GM10847 (cell line): ENCODE measurements around the gene DNASE1L1.

Source experiments
- POLR2A ChIP-seq: IDR thresholded peaks from 2 replicates; pipeline ENCODE4 v1.6.1; 2011; ENCODE audit not compliant: insufficient read length; ENCODE audit errors: extremely low read depth

Gene DNASE1L1

DNA sequence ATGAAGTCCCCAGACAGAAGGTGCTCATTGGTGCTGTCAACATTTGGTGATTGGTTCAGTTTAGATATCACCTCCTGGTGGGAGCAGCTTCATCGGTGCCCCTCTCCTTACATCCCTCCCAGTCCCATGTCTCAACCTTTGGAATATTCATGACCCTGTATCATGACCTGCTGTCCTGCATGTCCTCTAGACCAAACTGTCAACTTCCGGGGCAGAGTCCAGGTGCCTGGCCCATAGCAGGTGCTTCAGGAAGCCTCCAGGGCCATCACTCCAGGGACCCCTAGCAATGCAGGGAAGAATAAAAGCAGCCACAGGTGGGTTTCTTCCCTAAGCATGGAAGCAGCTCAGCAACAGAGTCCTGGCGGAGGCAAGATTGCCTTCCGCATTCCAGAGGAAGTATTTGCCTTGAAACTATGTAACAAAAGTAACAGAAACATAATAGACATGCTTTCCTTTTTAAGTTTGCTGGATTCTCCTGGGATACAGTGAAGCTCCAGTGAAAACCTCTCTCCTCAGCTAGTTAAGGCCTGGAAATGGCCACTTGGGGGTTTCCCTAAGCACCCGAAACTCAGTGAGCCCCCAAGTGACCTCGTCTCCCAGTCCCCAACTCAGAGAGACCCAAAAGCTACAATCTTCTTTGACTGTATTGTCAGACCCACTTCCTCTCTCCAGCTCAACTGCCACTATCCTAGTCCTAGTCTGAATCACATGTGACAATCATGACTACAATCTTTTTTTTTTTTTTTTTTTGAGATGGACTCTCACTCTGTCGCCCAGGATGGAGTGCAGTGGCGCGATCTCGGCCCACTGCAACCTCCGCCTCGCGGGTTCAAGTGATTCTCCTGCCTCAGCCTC lies 18.1 kb upstream of the DNASE1L1 start:
- no peak for TF ChIP-seq POLR2A

- TF ChIP-seq POLR2A = no peak
Measured at GRCh38 chrX:154420402-154420756, 11.3 kb upstream of the DNASE1L1 start.

DNA sequence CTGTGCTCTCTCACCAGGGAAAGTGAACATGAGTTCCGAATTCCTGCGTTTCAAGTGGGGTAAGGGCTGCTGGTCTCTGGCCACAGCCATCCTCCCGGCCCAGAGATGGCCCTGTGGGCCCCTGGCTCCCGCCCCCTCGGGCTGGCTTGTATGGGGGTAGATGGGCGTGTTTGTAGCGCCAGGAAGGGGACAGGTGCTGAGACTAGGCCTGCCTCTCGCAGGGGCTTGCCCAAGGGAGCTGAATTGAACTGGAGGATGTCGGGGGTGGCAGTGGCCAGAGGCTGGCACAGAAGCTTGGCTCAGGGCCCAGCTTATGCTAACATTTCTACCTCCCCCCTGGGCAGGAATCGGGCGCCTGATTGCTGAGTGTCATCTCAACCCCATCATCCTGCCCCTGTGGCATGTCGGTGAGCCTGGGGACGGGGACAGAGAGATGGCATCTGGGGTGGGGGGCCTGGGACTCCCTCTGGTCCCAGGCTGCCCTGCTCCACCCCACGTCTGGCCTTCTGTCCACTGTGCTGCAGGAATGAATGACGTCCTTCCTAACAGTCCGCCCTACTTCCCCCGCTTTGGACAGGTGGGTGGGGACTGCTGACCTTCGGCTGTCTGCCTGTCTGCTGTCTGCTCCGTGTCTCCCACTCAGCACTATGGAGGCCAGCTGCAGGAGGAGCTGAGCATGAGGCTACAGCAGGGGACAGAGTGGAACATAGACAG lies 10.8 kb upstream of the DNASE1L1 start:
- no peak for TF ChIP-seq POLR2A

GRCh38 chrX:154419189-154419588 lies 10.1 kb upstream of the DNASE1L1 start:
- TF ChIP-seq POLR2A = no peak

GRCh38 chrX:154417157-154417556 lies 8.1 kb upstream of the DNASE1L1 start:
- TF ChIP-seq POLR2A = no peak

- no peak for TF ChIP-seq POLR2A
Measured at GRCh38 chrX:154413142-154413541, 4.1 kb upstream of the DNASE1L1 start.

DNA sequence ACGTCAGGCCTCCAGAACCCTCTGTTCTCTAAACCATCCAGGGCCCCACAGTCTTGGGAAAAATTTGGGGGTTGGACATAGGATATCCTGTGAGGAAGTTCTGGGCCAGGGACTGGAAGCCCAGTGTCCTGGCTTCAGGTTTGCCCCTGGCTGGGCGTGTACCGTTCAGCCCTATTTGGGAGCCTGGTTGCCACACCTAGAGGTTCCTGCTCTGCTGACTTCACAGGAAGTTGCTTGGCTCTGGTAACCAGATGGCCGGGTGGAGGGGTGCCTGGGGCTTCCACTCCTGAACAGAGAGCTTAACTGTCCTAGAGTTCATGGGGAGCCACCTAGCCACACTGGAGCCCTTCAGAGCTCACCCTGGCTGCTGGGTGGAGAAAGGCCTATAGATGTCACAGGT lies 3.4 kb upstream of the DNASE1L1 start:
- TF ChIP-seq POLR2A = no peak

- peak; percentile 29 for TF ChIP-seq POLR2A
Measured at GRCh38 chrX:154411981-154412340, 2.9 kb upstream of the DNASE1L1 start.

GRCh38 chrX:154408659-154409221 lies 314 bp downstream of the DNASE1L1 start:
- no peak for TF ChIP-seq POLR2A

GRCh38 chrX:154404625-154405192 lies 4.3 kb downstream of the DNASE1L1 start:
- no peak for TF ChIP-seq POLR2A

GRCh38 chrX:154403858-154404257 lies 5.2 kb downstream of the DNASE1L1 start:
- no peak for TF ChIP-seq POLR2A

GRCh38 chrX:154403192-154403591 lies 5.9 kb downstream of the DNASE1L1 start:
- no peak for TF ChIP-seq POLR2A

- TF ChIP-seq POLR2A = no peak
Measured at GRCh38 chrX:154402622-154403127, 6.4 kb downstream of the DNASE1L1 start.

DNA sequence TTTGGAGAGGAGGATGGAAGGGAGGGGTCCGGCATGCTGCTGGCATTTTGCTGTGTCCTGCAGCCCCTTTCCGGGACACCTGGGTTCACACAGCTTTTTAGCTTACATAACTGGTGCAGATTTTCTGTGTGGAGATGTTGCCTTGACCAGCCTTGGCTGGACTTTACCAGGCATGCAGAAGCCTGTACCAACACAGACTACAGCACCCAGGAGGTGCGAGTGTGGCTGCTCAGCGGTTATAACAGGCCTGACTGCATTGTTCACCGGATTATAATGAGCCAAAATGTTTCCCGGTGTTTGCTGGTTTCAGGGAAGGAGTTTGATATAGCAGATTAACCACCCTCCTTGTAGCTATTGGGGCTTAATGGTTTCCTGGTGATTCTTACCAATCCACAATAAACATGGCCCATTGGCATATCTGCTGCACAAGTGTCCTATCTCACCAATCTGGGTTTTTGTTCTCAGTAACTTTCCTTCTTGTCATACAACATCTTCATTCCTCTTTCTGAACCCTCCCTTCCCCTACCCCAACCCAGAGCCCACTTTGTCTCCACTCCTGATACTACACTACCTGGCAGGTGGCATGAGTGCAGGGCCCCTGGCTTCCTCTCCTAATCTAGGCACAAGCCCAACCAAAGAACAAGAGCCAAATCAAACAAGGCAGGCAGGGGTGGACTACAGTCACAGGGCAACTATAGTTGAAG lies 7.0 kb downstream of the DNASE1L1 start:
- no peak for TF ChIP-seq POLR2A
